NCI-H345 treated with DMSO at 0.1 percent for 48 hours (cell line): ENCODE data around the gene ERI2.
"Not testable (repeated sequence)": the region's sequence is repeated elsewhere in the genome, so short reads cannot be mapped to it uniquely, and the experiment has no call there.

Experiments
- DNase-seq: peaks from one replicate; lab custom pipeline; 2025; ENCODE audit not compliant: unreplicated experiment; lab: John Stamatoyannopoulos, UW

The ERI2 gene

DNA sequence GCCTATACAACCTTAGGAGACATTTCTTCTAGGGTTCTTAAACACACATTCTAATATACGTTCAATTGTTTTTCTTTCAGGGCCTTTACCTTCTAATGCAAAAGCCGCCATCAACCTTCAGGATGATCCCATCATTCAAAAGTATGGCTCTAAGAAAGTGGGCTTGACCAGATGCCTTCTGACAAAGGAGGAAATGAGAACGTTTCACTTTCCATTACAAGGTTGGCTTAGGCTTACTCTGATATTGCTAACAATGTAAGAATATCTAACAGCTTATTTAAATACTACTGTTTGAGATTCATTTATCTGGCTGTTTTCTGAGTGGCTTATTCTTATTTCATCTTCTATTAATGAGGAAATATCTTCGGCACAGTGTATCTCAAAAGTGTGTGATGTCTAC is 15.4 kb upstream of the ERI2 start:
- DNase-seq = no peak

- DNase-seq = no peak
Observed at GRCh38 chr16:20818929-20819585, 12.8 kb upstream of the ERI2 start.

DNA sequence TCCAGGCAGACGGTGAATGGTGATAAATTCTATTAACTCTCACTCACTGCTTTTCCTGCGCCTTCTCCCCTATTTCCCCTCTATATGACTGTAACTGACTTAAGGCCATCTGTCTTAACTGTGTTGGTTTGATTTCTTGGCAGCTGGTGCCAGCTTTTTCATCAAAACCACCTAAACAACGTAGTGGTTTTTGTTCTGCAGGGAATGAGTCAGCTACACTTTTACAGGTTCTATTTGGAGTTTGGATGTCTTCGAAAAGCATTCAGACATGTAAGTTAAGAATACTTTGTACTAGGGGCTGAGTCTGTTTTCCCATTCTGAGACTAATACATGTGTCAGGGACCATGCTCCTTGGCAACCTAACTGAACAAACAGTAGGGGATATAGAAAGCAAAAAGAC is 8.5 kb upstream of the ERI2 start:
- DNase-seq = no peak

- DNase-seq = no peak
Observed at GRCh38 chr16:20812510-20812909, 6.2 kb upstream of the ERI2 start.

DNA sequence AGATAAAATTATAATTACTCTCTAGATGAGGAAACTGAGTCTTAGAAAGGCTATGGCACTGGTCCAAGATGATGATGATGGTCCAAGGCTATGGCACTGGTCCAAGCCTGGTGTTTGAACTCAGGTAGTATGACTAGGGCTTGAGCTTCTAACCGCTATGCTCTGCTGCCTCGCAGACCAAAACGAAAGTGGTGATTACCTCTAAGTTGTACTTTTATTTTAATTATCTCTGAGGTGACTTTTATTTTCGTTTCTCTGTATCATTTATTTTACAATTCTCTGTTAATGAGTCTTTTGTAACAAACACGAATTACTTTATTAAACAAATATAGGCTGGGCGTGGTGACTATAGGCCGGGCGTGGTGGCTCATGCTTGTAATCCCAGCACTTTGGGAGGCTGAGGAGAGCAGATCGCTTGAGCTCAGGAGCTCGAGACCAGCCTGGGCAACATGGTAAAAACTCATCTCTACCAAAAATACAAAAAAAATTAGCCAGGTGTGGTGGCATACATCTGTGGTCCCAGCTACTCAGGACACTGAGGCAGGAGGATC is 5.7 kb upstream of the ERI2 start:
- no peak for DNase-seq

- DNase-seq = no peak
Observed at GRCh38 chr16:20807862-20808261, 1.6 kb upstream of the ERI2 start.

GRCh38 chr16:20805684-20806167 is 546 bp downstream of the ERI2 start:
- not testable (repeated sequence) for DNase-seq

DNA sequence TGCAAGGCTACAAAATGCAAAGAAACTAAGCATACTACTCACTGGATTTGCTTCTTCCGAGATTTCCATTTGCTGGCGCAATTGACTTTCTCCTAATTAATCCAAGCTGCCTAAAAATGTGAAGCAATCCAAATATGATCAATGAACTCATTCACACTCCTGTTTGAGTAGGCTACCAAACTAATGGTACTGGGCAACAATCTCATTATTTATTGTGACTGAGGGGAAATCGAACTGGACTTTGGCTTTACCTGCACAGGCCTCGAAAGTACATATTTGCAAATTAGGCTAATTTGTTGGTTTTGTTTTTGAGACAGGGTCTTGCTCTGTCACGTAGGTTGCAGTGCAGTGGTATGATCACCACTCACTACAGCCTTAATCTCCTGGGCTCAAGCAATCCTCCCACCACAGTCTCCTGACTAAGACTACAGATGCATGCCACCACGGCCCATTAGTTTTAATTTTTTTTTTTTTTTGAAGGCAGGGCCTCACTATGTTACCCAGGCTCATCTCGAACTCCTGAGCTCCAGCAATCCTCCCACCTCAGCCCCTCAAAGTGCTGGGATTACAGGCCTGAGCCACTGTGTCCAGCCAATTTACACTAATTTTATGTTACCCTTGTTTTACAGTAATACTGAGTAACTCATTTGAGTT is 2.6 kb downstream of the ERI2 start:
- no peak for DNase-seq

DNA sequence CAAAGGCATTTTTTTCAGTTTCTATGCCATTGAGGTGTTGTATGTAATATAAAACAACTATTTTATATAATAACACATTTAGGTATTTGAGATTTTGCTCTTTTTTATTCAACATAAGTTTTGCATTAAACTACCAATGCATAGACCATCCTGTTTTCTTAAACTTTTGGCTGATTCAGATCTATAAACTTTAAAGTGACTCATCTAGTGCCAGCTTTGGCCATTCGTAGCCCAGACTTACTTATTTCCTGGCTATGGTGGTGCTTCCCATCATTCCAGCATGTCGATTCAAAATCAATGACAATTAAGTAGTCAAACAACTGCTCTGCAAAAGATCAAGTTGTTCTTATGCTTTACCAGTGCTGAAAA is 3.1 kb downstream of the ERI2 start:
- no peak for DNase-seq

- no peak for DNase-seq
Observed at GRCh38 chr16:20801278-20801677, 5.0 kb downstream of the ERI2 start.

DNA sequence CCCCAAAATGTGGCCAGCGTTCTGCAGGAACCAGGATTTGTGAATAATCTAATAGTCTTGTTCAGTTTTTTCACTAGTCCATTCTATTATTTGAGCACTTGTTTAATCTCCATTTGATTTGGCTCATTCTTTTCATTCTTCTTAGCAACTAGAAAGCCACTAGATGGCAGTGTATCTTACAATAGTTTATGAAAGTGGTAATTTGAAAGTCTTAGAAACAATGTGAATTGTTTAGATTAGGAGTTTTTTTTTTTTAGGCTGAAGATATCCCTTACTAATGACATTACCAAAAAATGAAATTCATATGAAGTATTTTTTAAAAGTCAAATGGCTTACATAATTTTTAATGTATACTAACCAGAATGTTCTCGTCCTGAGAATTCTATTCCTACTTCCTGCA is 6.7 kb downstream of the ERI2 start:
- DNase-seq = no peak

GRCh38 chr16:20798364-20798763 is 7.9 kb downstream of the ERI2 start:
- DNase-seq = no peak

GRCh38 chr16:20791923-20792612 is 14.2 kb downstream of the ERI2 start:
- DNase-seq = no peak

DNA sequence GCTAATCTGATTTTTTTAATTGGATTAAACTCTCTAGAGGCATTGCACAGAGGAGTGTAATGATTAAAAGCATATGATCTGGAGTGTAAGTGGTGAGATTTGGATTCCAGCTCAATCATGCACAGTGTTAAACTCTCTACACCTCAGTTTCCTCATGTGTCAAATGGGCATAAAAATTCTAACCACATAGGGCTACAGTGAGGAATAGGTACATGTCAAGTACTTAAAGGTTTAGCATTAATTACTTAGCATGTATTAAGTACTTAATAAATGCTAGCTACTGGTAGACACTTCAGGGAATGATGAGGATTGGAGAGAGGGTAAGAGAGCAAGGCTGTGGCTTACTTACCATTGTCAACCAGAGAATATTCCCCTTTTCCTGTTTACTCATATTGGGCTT is 17.1 kb downstream of the ERI2 start:
- no peak for DNase-seq

- DNase-seq = no peak
Observed at GRCh38 chr16:20784204-20784603, 22.1 kb downstream of the ERI2 start.

- DNase-seq = no peak
Observed at GRCh38 chr16:20782470-20782869, 23.8 kb downstream of the ERI2 start.

DNA sequence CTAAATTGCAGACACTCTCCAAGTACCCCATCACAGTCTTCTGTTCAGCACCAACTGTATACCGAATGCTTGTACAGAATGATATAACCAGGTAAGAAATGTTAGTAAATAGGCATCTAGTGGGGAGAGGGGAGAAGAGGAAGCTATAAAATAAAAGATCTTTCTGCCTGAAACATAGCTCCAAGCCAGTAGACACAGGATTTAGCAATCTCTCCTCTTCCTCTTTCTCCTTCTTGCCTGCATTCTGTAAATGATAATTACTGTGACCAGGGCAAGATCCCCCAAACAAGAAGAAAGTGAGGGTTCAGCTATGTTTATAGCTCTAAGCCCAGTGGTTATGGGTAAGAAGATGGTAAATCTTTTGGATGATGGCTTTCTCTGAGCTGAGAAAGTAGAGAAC is 24.6 kb downstream of the ERI2 start:
- no peak for DNase-seq

DNA sequence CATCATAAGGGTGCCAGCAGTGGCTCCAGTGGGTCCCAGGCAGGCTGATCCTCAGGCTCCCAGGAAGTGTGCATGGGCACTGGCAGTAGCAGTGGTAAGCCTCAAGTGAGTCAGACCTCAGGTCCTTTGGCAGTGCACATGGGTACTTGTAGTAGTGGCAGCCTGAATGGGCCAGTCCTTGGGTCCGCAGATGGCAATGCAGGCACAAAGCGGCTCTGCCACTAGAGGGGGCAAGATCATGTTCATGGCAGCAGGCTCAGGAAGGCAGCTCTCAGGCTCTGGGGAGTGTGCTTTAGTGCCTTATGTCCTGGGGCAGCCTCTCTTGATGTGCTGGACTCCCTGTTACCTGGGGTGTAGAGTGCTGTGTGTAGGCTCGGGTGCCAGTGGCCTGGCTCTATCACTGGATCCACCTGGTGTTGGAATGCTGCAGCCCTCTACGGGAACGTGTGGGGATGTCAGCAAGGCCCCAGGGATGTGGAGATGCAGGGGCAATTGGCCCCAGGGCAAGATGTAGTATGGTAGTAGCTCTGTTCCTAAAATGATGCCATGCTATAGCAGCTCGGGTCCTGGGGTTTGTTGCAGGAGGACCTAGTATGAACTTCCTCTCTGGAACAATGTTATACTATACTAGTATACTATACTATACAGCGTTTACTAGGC is 31.4 kb downstream of the ERI2 start:
- peak; percentile 16 for DNase-seq

DNA sequence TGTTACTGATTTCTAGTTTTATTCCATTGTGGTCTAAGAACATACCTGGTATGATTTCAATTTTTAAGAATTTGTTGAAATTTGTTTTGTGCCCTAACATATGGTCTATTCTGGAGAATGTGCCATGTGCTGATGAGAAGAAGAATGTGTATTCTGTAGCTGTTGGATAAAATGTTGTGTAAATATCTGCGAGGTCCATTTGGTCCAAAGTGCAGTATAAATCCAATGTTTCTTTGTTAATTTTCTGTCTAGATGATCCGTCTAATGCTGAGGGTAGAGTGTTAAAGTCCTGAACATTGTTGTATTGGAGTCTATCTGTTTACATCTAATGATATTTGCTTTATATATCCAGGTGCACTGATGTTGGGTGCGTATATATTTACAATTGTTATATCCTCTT is 32.6 kb downstream of the ERI2 start:
- no peak for DNase-seq

- no peak for DNase-seq
Observed at GRCh38 chr16:20768818-20769217, 37.5 kb downstream of the ERI2 start.

DNA sequence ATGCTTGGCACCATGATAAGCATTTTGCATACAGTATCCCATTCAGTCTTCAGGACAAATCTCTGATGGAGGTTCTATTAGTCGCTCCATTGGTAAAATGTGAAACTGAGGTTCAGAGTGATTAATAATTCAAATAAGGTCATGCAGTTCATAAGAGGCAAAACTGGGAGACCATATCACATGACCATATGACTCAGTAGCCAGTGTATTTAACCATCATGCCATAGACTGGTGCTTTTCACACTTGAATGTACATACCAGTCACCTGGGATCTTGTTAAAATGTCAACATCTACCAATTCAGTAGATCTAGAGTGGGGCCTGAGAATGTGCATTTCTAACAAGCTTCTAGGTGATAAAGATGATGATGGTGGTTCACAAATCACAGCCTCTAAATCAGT is 38.2 kb downstream of the ERI2 start:
- DNase-seq = no peak

GRCh38 chr16:20767577-20767976 is 38.7 kb downstream of the ERI2 start:
- no peak for DNase-seq
